Measurements from ENCODE around the gene RHOXF1.
"Not testable (repeated sequence)": the region's sequence is repeated elsewhere in the genome, so short reads cannot be mapped to it uniquely, and the experiment has no call there.

Gene RHOXF1

GRCh38 chrX:120077590-120077989 is 38.1 kb downstream of the RHOXF1 start, which contains the start of gene RHOXF2B:
RHOXF2B (minus strand) TSS chrX:120077690; CDS start chrX:120077552, 138 bp downstream.
- DNase-seq = not testable (repeated sequence)

- not testable (repeated sequence) for DNase-seq
Measured at GRCh38 chrX:120066169-120066568, 49.5 kb downstream of the RHOXF1 start.

All from activated CD4-positive, alpha-beta T cell treated with anti-CD3 and anti-CD28 coated beads for 48 hours (primary cell).